Measurements from ENCODE around the gene ERRFI1. TPM values are rescaled to one million over a fixed set of nuclear protein-coding genes. Genes with fewer than 3 reads are reported as not detected.

The ERRFI1 gene
- total and polyA plus RNA-seq, 4 donors = 60.7 to 424 (median 106) TPM

DNA sequence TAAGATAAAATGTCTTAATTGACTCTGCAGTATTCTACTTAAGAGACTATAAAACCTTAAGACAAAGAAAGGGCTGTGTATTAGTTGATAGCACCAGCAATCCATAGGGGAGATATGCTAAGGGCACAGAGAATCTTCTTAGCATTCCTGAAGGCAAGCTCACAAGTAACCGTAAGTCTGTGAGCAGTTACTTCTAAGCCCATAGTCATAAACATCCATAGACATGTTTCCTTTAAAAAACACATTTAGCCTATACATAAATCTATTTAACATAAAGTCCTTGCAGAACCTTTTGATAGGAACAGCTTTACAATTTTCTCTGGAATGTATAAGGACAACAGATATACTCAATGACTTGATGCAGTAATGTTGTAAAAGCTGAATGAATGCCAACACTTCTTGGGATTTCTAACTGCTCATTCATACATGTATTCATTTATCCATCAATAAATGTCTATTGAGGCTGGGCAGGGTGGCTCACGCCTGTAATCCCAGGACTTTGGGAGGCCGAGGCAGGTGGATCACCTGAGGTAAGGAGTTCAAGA lies 6.3 kb upstream of the ERRFI1 start:
- Histone ChIP-seq H3K9ac (ENCODE audit: low read depth in 1 of 2, low read length in 2 of 2) (no peak overlapping the region), H3K4me1 (ENCODE audit: control insufficient read depth in 4 of 4, insufficient read depth in 4 of 4, low read length in 3 of 4) (peaks cover 2 to 13% (median 10%) of the 10 kb centered on the region in 4 donors), H3K27ac (ENCODE audit: low read depth in 1 of 2, low read length in 2 of 2) (no peak overlapping the region), H3K9me3 (ENCODE audit: control insufficient read depth in 4 of 4, low read length in 3 of 4) (no peaks in the 10 kb centered on the region), H3K36me3 (ENCODE audit: control insufficient read depth in 4 of 4, insufficient read depth in 3 of 4, low read depth in 1 of 4, low read length in 3 of 4) (no peaks in the 10 kb centered on the region), H3K27me3 (ENCODE audit: control insufficient read depth in 4 of 4, insufficient read depth in 4 of 4, low read length in 3 of 4) (no peaks in the 10 kb centered on the region), H3K4me3 (ENCODE audit: low read depth in 1 of 3, low read length in 3 of 3) (no peak overlapping the region)
- no peak for DNase-seq (ENCODE audit: low spot score)
- TF ChIP-seq, protein P1, sequence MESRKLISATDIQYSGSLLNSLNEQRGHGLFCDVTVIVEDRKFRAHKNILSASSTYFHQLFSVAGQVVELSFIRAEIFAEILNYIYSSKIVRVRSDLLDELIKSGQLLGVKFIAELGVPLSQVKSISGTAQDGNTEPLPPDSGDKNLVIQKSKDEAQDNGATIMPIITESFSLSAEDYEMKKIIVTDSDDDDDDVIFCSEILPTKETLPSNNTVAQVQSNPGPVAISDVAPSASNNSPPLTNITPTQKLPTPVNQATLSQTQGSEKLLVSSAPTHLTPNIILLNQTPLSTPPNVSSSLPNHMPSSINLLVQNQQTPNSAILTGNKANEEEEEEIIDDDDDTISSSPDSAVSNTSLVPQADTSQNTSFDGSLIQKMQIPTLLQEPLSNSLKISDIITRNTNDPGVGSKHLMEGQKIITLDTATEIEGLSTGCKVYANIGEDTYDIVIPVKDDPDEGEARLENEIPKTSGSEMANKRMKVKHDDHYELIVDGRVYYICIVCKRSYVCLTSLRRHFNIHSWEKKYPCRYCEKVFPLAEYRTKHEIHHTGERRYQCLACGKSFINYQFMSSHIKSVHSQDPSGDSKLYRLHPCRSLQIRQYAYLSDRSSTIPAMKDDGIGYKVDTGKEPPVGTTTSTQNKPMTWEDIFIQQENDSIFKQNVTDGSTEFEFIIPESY (IDR thresholded peaks at IDR 0.05) = no peak
- TF ChIP-seq SP1 (IDR thresholded peaks at IDR 0.05) (no peak), FOXA1 (IDR thresholded peaks at IDR 0.05) (no peak)
- 96% methylated on average over 3 of the region's 3 CpGs for WGBS

DNA sequence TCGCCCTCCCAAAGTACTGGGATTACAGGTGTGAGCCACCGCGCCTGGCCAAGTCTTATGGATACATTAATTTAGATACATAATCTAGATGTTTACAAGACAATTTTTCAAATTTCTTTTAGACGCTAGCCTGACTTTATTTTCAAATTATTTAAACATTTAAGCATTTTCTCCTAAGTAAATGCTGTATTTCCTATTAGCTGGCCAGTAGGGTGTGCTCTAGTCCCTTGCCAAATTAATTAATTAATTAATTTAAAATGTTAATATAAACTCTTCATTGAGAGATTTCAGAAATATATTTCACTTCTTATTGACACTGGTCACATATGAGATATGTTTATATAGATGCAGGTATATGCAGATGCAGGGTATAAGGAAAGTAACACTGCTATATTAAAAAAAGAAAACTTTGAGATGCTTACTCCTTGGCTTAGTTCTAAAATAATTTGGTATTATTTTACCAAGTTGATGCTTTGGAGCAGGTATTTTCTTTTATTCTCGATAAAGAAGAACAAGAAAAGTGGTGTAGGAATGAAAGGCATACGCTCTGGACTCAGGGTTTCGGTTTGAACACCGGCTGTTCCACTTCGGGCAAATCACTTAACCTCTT lies 5.2 kb upstream of the ERRFI1 start:
- no peaks in the 10 kb centered on the region for H3K9me3 ChIP-seq (ENCODE audit: control insufficient read depth in 4 of 4, low read length in 3 of 4)
- no peak overlapping the region for H3K4me3 ChIP-seq (ENCODE audit: low read depth in 1 of 3, low read length in 3 of 3)
- H3K27ac ChIP-seq (ENCODE audit: low read depth in 1 of 2, low read length in 2 of 2) = no peak overlapping the region
- H3K36me3 ChIP-seq (ENCODE audit: control insufficient read depth in 4 of 4, insufficient read depth in 3 of 4, low read depth in 1 of 4, low read length in 3 of 4) = no peaks in the 10 kb centered on the region
- DNase-seq (ENCODE audit: low spot score) = no peak
- H3K4me1 ChIP-seq (ENCODE audit: control insufficient read depth in 4 of 4, insufficient read depth in 4 of 4, low read length in 3 of 4) = peaks cover 2 to 17% (median 10%) of the 10 kb centered on the region in 4 donors
- WGBS = 78% methylated on average over 9 of the region's 9 CpGs
- H3K27me3 ChIP-seq (ENCODE audit: control insufficient read depth in 4 of 4, insufficient read depth in 4 of 4, low read length in 3 of 4) = no peaks in the 10 kb centered on the region
- peak overlapping the region in 1 of 2 donors; percentile 54 for H3K9ac ChIP-seq (ENCODE audit: low read depth in 1 of 2, low read length in 2 of 2)
- TF ChIP-seq HNF4G (IDR thresholded peaks at IDR 0.05) (no peak), RXRA (IDR thresholded peaks at IDR 0.05) (no peak), NR2F2 (IDR thresholded peaks at IDR 0.05) (no peak), EGR1 (IDR thresholded peaks at IDR 0.05; ENCODE audit: low read depth in 2 of 2) (no peak), YY1 (IDR thresholded peaks at IDR 0.05) (no peak), HNF4A (conservative IDR thresholded peaks at IDR 0.05) (peak in 1 of 2 donors; percentile 12), FOXA2 (IDR thresholded peaks at IDR 0.05) (no peak), JUND (IDR thresholded peaks at IDR 0.05) (no peak), TAF1 (conservative IDR thresholded peaks at IDR 0.05) (no peak), RAD21 (IDR thresholded peaks at IDR 0.05) (peak; percentile 86 to 89), SP1 (IDR thresholded peaks at IDR 0.05) (no peak), GABPA (IDR thresholded peaks at IDR 0.05 in 1 of 2, conservative IDR thresholded peaks at IDR 0.05 in 1 of 2) (no peak), FOXA1 (IDR thresholded peaks at IDR 0.05) (no peak)
- TF ChIP-seq, protein P1 (IDR thresholded peaks at IDR 0.05) = no peak
- TF ChIP-seq, protein P2, sequence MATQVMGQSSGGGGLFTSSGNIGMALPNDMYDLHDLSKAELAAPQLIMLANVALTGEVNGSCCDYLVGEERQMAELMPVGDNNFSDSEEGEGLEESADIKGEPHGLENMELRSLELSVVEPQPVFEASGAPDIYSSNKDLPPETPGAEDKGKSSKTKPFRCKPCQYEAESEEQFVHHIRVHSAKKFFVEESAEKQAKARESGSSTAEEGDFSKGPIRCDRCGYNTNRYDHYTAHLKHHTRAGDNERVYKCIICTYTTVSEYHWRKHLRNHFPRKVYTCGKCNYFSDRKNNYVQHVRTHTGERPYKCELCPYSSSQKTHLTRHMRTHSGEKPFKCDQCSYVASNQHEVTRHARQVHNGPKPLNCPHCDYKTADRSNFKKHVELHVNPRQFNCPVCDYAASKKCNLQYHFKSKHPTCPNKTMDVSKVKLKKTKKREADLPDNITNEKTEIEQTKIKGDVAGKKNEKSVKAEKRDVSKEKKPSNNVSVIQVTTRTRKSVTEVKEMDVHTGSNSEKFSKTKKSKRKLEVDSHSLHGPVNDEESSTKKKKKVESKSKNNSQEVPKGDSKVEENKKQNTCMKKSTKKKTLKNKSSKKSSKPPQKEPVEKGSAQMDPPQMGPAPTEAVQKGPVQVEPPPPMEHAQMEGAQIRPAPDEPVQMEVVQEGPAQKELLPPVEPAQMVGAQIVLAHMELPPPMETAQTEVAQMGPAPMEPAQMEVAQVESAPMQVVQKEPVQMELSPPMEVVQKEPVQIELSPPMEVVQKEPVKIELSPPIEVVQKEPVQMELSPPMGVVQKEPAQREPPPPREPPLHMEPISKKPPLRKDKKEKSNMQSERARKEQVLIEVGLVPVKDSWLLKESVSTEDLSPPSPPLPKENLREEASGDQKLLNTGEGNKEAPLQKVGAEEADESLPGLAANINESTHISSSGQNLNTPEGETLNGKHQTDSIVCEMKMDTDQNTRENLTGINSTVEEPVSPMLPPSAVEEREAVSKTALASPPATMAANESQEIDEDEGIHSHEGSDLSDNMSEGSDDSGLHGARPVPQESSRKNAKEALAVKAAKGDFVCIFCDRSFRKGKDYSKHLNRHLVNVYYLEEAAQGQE (IDR thresholded peaks at IDR 0.05) = no peak
- TF ChIP-seq, protein P3, sequence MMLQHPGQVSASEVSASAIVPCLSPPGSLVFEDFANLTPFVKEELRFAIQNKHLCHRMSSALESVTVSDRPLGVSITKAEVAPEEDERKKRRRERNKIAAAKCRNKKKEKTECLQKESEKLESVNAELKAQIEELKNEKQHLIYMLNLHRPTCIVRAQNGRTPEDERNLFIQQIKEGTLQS (IDR thresholded peaks at IDR 0.05) = no peak
- TF ChIP-seq, protein P4, sequence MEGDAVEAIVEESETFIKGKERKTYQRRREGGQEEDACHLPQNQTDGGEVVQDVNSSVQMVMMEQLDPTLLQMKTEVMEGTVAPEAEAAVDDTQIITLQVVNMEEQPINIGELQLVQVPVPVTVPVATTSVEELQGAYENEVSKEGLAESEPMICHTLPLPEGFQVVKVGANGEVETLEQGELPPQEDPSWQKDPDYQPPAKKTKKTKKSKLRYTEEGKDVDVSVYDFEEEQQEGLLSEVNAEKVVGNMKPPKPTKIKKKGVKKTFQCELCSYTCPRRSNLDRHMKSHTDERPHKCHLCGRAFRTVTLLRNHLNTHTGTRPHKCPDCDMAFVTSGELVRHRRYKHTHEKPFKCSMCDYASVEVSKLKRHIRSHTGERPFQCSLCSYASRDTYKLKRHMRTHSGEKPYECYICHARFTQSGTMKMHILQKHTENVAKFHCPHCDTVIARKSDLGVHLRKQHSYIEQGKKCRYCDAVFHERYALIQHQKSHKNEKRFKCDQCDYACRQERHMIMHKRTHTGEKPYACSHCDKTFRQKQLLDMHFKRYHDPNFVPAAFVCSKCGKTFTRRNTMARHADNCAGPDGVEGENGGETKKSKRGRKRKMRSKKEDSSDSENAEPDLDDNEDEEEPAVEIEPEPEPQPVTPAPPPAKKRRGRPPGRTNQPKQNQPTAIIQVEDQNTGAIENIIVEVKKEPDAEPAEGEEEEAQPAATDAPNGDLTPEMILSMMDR (IDR thresholded peaks at IDR 0.05; ENCODE audit: low read depth, low read length, missing input control) = peak; percentile 59
- TF ChIP-seq, protein P5, sequence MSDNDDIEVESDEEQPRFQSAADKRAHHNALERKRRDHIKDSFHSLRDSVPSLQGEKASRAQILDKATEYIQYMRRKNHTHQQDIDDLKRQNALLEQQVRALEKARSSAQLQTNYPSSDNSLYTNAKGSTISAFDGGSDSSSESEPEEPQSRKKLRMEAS (IDR thresholded peaks at IDR 0.05) = no peak

Data from liver (tissue), 9 donors.